ENCODE measurements around the gene MAGI2.

DNA sequence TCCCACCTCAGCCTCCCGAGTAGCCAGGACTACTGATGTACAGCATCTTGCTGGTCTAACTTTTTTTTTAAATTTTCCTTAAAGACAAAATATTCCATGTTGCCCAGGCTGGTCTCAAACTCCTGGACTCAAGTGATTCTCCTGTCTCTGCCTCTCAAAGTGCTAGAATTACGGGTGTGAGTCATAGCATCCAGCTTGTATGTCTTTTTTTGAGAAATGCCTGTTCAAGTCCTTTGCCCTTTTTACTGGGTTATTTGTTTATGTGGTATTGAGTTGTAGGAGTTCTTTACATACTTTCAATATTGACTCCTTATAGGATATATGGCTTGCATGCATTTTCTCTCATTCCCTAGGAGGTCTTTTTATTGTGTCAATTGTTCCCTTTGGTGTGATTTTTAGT, 486.4 kb downstream of the MAGI2 start:
- TF ChIP-seq CTCF (IDR thresholded peaks at IDR 0.05; ENCODE audit: borderline replicate concordance, extremely low read depth, low read length, poor library complexity, severe bottlenecking) (no peak), EZH2 (IDR thresholded peaks at IDR 0.05; ENCODE audit: borderline replicate concordance, low read depth, low read length, severe bottlenecking) (no peak)

All from DND-41 (cell line).